ENCODE results near the gene ANGPTL4. TPM values are rescaled to one million over a fixed set of nuclear protein-coding genes. Genes with fewer than 3 reads are reported as not detected.
A peak's percentile ranks its signal among the peaks of the same experiment; 100 is the strongest.

ANGPTL4 gene
- total and polyA plus RNA-seq, 2 of the 13 experiments (the other 11 are each of a cell fraction or from before 2014, with no cell fraction given) = 0.80 to 21.7 TPM

DNA sequence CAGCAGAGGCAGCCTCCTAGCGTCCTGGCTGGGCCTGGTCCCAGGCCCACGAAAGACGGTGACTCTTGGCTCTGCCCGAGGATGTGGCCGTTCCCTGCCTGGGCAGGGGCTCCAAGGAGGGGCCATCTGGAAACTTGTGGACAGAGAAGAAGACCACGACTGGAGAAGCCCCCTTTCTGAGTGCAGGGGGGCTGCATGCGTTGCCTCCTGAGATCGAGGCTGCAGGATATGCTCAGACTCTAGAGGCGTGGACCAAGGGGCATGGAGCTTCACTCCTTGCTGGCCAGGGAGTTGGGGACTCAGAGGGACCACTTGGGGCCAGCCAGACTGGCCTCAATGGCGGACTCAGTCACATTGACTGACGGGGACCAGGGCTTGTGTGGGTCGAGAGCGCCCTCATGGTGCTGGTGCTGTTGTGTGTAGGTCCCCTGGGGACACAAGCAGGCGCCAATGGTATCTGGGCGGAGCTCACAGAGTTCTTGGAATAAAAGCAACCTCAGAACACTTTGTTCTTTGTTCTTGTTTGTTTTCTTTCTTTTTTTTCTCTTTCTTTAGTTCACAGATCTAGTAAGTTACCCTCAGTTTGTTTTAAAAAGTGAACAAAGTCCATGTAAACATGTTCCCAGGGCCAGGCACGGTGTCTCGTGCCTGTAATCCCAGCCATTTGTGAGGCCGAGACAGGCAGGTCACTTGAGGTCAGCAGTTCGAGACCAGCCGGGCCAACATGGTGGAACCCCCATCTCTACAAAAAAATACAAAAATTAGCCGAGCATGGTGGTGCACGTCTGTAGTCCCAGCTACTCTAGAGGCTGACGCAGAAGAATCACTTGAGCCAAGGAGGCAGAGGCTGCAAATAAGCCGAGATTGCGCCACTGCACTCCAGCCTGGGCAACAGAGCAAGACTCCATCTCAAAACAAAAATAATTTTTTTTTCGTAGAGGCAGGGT, 10.2 kb downstream of the ANGPTL4 start (continued):
- TF ChIP-seq, protein P1, sequence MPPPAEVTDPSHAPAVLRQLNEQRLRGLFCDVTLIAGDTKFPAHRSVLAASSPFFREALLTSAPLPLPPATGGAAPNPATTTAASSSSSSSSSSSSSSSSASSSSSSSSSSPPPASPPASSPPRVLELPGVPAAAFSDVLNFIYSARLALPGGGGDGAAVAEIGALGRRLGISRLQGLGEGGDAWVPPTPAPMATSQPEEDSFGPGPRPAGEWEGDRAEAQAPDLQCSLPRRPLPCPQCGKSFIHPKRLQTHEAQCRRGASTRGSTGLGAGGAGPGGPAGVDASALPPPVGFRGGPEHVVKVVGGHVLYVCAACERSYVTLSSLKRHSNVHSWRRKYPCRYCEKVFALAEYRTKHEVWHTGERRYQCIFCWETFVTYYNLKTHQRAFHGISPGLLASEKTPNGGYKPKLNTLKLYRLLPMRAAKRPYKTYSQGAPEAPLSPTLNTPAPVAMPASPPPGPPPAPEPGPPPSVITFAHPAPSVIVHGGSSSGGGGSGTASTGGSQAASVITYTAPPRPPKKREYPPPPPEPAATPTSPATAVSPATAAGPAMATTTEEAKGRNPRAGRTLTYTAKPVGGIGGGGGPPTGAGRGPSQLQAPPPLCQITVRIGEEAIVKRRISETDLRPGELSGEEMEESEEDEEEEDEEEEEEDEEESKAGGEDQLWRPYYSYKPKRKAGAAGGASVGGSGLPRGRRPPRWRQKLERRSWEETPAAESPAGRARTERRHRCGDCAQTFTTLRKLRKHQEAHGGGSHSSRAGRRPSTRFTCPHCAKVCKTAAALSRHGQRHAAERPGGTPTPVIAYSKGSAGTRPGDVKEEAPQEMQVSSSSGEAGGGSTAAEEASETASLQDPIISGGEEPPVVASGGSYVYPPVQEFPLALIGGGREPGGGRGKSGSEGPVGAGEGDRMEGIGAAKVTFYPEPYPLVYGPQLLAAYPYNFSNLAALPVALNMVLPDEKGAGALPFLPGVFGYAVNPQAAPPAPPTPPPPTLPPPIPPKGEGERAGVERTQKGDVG (CRISPR knock-in tag; IDR thresholded peaks at IDR 0.05; ENCODE audit: borderline replicate concordance) = peak; percentile 100
- peak; percentile 55; the same call in 1 of the 2 replicates for TF ChIP-seq MYC (CRISPR knock-in tag; IDR thresholded peaks at IDR 0.05; ENCODE audit: borderline replicate concordance)
- TF ChIP-seq ZNF597 (CRISPR knock-in tag; IDR thresholded peaks at IDR 0.05) = no peak
- no peak for TF ChIP-seq FIP1L1 (IDR thresholded peaks at IDR 0.05; ENCODE audit: borderline replicate concordance, insufficient read depth, low read depth, low read length)
- TF ChIP-seq SMARCC2 (IDR thresholded peaks at IDR 0.05) = peak; percentile 72; the same call in 1 of the 2 replicates
- TF ChIP-seq FOXP4 (CRISPR knock-in tag; IDR thresholded peaks at IDR 0.05) = peak; percentile 97
- TF ChIP-seq ZSCAN30 (CRISPR knock-in tag; IDR thresholded peaks at IDR 0.05) = no peak
- TF ChIP-seq NR2F2 (IDR thresholded peaks at IDR 0.05; ENCODE audit: borderline replicate concordance, low read depth) = peak; percentile 90
- TF ChIP-seq, protein P2, sequence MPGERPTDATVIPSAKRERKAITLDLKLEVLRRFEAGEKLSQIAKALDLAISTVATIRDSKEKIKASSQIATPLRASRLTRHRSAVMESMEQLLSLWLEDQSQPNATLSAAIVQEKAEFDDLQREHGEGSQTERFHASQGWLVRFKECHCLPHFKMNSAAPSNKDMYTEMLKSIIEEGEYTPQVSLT (CRISPR knock-in tag; IDR thresholded peaks at IDR 0.05; ENCODE audit: borderline replicate concordance, low read depth) = no peak
- TF ChIP-seq HCFC1 (IDR thresholded peaks at IDR 0.05; ENCODE audit: low read depth, low read length) = no peak
- peak; percentile 73 for TF ChIP-seq PATZ1 (CRISPR knock-in tag; IDR thresholded peaks at IDR 0.05)
